Stimulated activated CD8-positive, alpha-beta memory T cell treated with anti-CD3 and anti-CD28 coated beads, Interleukin-7, amount 100 ng/mL, for 1 hour (primary cell): ENCODE data around the gene TMEM132C.

Experiments used
- DNase-seq, 2 donors: peaks; one replicate each; pipeline ENCODE4 v3.0.0-alpha.2; 2020; ENCODE audit warnings: low read depth in 2 of 2

The TMEM132C gene

GRCh38 chr12:128707488-128707887, 440.5 kb downstream of the TMEM132C start:
- no peak for DNase-seq

DNA sequence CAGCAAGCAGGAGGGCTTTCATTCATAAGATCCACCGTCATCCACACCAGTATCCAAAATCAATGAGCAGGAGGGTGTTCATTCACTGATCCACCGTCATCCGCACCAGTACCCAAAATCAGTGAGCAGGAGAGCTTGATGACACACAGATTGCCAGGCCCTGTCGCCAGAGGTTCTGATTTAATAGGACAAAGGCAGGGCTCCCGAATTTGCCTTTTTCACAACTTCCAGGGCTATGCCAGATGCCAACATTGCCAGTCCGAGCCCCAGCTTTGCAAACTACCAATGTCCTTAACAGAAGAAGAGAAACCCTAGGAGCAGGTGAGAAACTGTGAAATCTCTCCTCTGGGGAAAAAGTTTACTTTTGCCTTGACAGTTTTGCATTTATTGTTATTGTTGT, 441.8 kb downstream of the TMEM132C start:
- no peak for DNase-seq

GRCh38 chr12:128709660-128710059, 442.7 kb downstream of the TMEM132C start:
- no peak for DNase-seq

DNA sequence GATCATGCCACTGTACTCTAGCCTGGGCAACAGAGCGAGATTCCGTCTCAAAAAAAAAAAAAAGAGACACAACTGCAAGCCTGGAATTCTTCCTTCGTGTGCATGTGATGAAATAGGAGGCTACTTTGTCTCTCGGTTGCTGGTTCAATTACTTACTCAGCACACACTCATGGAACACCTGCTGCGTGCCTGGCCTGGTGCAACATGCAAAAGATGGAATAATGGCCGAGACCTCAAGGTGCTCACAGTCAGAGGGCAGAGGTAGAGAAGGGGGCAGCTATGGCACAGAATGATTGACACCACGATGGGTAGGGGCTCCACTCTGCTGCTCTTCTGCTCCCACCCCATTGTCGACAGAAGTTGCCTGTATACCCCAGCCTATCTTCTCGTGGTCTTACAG, 444.5 kb downstream of the TMEM132C start:
- no peak for DNase-seq

DNA sequence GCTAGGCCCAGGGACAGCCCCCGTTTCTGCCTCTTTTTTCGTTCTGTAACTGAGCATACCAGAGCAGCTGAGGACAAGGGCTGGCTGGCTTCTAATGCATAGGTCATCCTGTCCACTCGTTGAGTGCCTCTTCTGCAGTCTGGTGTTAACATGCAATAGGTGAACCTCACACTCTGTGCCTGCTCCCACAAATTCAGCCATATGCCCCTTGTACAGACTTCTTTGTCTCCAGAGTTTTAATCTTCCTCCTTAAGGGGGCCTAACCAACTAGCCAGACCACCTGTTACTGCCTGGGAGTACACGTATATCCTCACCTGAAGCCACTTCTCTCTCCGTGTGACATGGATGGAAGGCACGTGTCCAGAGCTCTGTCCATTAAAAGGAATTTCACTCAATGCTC, 445.7 kb downstream of the TMEM132C start:
- DNase-seq = no peak

GRCh38 chr12:128715485-128715884, 448.5 kb downstream of the TMEM132C start:
- no peak for DNase-seq

GRCh38 chr12:128724468-128725046, 457.6 kb downstream of the TMEM132C start:
- no peak for DNase-seq

DNA sequence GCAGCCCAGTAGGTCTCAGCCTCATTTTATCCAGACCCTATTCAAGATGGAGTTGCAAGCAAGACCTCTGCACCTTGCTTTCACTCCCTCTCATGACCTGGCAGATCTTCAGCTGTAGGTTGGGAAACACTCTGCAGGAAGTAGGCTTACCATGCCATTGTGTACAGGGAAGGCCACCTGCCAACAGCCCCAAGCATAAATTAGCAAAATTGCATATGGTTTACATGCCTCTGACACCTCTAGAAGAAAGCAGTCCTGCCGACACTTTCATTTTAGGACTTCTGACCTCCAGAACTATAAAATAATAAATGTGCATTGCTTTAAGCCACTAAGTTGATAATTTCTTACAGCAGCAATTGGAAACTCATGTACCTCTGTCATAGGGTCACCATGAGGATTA, 459.9 kb downstream of the TMEM132C start:
- DNase-seq = no peak

DNA sequence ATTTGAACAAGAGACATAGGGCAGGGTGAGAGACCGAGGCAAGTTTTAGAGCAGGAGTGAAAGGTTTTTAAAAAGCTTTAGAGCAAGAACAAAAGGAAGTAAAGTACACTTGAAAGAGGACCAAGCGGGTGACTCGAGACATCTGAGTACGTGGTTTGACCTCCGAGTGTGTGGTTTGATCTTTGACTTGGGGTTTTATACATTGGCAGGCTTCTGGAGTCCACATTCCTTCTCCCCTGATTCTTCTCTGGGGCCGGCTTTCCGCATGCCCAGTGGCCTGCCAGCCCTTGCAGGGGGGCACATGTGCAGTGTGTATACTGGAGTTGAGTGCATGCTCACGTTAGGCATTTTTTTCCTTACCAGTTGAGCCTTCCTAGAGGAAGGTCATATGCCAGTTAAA, 460.5 kb downstream of the TMEM132C start:
- DNase-seq = no peak

- no peak for DNase-seq
Observed at GRCh38 chr12:128727999-128728398, 461.0 kb downstream of the TMEM132C start.

DNA sequence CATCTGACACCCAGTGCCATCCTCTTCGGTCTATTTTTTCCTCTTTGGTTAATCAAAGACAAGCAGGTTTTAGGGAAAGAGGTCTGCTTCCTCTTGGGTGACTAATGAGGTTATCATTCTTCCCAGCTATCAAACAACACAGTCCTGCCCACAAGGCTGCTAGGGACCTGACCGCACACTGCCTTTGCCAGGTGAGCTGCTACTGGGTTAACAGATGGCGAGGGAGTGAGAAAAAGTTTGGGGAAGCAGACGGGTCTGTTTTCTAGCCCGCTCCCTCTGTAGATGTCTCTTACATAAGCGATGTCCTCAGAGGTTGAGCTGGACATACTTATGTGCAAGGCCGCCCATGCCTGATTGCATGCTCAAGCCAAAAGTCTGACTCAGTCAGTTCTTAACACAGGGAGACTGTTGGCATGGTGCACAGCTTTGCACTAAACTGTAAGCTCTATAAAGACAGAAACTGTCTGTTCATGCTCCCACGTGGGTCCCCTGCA, 462.7 kb downstream of the TMEM132C start:
- no peak for DNase-seq

DNA sequence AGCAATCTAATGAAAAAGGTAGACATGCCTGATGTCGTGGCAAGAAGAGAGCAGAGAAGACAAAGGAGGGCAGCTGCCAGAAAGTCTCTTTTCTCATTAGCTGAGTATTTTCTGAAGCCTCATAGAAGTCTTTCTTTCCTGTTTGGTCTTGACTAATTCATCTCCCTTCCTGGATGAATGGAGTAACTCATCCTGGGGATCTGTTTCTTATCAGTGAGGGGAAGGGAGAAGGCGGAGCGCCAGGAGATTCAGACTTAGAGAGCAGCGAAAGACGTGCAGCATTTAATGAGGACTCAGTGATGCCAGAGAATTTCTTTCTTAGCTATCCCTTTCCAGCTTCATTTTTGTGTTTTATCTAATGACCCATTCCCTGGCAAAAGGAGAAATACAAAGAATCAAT, 467.4 kb downstream of the TMEM132C start:
- no peak for DNase-seq

GRCh38 chr12:128737292-128737966, 470.5 kb downstream of the TMEM132C start:
- DNase-seq = no peak

DNA sequence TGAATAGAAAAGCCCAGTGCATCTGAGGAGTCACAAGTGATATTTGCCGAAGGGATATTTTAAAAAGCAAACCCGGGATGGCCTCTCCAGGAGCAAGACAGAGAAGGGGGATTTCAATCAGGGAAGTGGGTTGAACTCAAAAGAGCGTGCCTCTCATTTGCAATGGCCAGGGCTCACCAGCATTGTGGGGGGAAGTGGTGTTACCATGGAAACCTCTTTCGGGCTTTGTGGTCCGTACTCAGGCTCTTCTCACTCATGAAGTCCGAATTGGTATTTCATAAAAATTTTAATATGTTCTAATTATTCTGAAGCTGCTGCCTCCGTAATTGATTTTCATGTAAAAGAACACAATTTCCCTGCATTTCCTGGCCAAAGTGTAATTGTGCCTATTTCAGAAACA, 476.9 kb downstream of the TMEM132C start:
- DNase-seq = no peak

- DNase-seq = no peak
Observed at GRCh38 chr12:128745772-128746689, 479.1 kb downstream of the TMEM132C start.

- no peak for DNase-seq
Observed at GRCh38 chr12:128747441-128747840, 480.5 kb downstream of the TMEM132C start.

DNA sequence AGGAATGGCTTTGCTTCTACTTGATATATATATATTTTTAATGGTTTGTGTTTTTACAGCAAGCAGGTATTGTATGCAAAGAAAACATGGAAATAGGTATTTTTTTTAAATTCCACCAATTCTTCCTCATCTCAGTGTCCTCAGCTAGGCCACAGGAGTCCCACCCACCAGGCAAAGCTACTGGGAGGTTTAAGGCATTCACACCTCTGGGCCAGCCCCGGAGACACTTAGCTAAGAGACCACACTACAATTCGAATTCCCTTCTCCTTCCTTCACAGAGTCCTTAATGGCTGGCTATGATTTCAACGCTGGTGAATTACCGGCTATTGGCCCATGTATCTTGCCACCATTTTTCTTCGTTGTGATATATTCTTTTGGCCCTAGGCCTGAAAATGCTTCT, 485.4 kb downstream of the TMEM132C start:
- DNase-seq = no peak

DNA sequence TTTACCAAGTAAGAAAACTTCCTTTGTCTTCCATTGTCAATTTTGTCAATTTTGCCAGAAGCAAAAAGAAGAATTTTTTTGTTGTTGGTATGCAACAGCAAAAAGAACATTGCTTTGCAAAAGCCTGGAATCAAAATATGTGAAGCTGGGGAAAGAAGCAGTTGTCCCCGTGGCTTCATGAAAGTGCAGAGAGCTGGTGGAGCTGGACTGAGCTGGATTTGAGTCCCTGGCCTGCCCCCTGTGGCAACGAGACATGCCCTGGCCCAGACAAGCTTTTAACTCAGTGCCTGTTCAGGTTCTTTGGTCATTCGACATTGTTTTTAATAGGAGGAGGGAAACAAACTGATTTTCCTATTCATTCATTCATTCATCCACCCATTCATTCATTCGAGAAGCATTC, 486.5 kb downstream of the TMEM132C start:
- DNase-seq = no peak

DNA sequence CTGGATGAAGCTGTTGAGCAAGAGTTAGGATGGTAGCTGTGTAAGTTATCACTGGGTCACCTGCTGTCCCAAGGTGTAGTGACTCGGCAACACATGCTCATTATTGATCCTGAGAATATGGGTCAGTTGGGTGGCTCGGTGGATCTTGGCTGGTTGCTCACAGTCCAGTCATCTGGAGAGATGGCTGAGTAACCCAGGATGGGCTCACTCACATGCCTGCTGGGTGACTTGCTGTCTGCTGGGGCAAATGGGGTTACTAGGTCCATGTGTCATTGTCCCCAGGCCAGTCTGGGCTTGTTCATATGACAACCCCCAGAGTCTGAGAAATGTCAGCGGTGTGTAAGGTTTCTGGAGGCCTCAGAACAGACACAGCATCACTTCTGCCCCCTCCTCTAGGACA, 487.3 kb downstream of the TMEM132C start:
- DNase-seq = no peak

GRCh38 chr12:128755566-128755965, 488.6 kb downstream of the TMEM132C start:
- no peak for DNase-seq
